Measurements from ENCODE around the gene KCNMA1. TPM values are rescaled to one million over a fixed set of nuclear protein-coding genes. Genes with fewer than 3 reads are reported as not detected.

KCNMA1 gene
- total RNA-seq, 1 experiment from 2014 or later, result 0.49 TPM

- Histone ChIP-seq H3K4me2 (ENCODE audit: low read length) (no peak overlapping the region), H2AFZ (ENCODE audit: low read depth, low read length, poor library complexity, severe bottlenecking) (no peak overlapping the region), H3K27me3 (ENCODE audit: insufficient read depth, low read length) (no peaks in the 10 kb centered on the region), H3K9me3 (ENCODE audit: control insufficient read depth in 1 of 2, insufficient read depth in 1 of 2, low read depth in 1 of 2, low read length in 2 of 2) (no peaks in the 10 kb centered on the region), H3K9ac (ENCODE audit: low read length) (no peak overlapping the region), H3K4me1 (ENCODE audit: control insufficient read depth in 1 of 2, insufficient read depth in 2 of 2, low read length in 2 of 2) (no peaks in the 10 kb centered on the region), H3K9me2 (ENCODE audit: insufficient read depth) (no peaks in the 10 kb centered on the region), H3K4me3 (replicated peaks in 1 of 2; ENCODE audit: low read depth in 1 of 2, low read length in 2 of 2) (no peak overlapping the region), H3K27ac (ENCODE audit: low read depth, low read length) (no peak overlapping the region), H3K79me2 (ENCODE audit: insufficient read depth, low read length) (no peaks in the 10 kb centered on the region), H3K36me3 (ENCODE audit: control insufficient read depth in 1 of 2, insufficient read depth in 2 of 2, low read length in 2 of 2) (no peaks in the 10 kb centered on the region), H4K20me1 (ENCODE audit: insufficient read depth) (no peaks in the 10 kb centered on the region)
- POLR2A ChIA-PET, result no interaction called here
- DNase-seq (ENCODE audit: low read depth, low spot score) (no peak), ATAC-seq (no peak)
- TF ChIP-seq, protein P1, sequence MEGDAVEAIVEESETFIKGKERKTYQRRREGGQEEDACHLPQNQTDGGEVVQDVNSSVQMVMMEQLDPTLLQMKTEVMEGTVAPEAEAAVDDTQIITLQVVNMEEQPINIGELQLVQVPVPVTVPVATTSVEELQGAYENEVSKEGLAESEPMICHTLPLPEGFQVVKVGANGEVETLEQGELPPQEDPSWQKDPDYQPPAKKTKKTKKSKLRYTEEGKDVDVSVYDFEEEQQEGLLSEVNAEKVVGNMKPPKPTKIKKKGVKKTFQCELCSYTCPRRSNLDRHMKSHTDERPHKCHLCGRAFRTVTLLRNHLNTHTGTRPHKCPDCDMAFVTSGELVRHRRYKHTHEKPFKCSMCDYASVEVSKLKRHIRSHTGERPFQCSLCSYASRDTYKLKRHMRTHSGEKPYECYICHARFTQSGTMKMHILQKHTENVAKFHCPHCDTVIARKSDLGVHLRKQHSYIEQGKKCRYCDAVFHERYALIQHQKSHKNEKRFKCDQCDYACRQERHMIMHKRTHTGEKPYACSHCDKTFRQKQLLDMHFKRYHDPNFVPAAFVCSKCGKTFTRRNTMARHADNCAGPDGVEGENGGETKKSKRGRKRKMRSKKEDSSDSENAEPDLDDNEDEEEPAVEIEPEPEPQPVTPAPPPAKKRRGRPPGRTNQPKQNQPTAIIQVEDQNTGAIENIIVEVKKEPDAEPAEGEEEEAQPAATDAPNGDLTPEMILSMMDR (IDR thresholded peaks at IDR 0.05 in 2 of 3, conservative IDR thresholded peaks at IDR 0.05 in 1 of 3; ENCODE audit: borderline replicate concordance in 1 of 3, insufficient read depth in 1 of 3, low read depth in 2 of 3, low read length in 2 of 3), result no peak
- TF ChIP-seq ZFX (IDR thresholded peaks at IDR 0.05), result no peak
- no peak for TF ChIP-seq YY1 (IDR thresholded peaks at IDR 0.05; ENCODE audit: extremely low read depth, insufficient replicate concordance, low read depth, low read length)
- TF ChIP-seq RAD21 (IDR thresholded peaks at IDR 0.05; ENCODE audit: low read depth), result no peak
- RAD21 ChIA-PET (ENCODE audit: low non-redundant PET in 1 of 2, low total read pairs in 2 of 2, uncharacterized antibody in 2 of 2, unreplicated experiment in 2 of 2), result no interaction called here
- intact Hi-C loops (cut with micrococcal nuclease), result no loop called here
- no TSS peak for BruUV-seq (replicated peaks)
- CTCF ChIA-PET, result no interaction called here
Measured at GRCh38 chr10:77485847-77486246, 151.8 kb downstream of the KCNMA1 start.

DNA sequence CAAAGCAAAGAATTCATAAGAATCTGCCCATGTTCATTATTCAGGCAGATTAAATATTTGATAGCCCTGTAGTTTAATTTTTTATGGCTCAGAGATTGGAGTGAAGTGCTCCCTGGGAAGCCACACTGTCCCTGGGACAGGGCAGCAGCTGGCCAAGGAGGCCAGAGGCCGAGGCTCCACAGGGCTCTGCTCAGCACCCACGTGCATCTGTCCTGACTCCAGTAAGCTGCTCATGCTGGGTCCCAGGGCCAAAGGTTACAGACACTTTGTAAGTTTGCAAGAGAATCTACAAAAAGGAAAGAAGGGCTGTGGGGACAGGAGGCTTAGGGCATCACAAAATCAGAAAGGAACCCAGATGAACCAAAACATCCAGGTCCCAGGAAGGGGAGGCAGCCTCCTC lies 155.5 kb downstream of the KCNMA1 start:
- CTCF ChIA-PET, result no interaction called here
- DNase-seq (ENCODE audit: low read depth, low spot score), result no peak
- intact Hi-C loops (cut with micrococcal nuclease), result no loop called here
- no peak for TF ChIP-seq POLR2A (IDR thresholded peaks at IDR 0.05; ENCODE audit: borderline replicate concordance, extremely low read depth, insufficient read depth, insufficient read length)
- TF ChIP-seq ELF1 (IDR thresholded peaks at IDR 0.05; ENCODE audit: borderline replicate concordance, low read depth), result no peak
- no peak for TF ChIP-seq YY1 (IDR thresholded peaks at IDR 0.05; ENCODE audit: extremely low read depth, insufficient replicate concordance, low read depth, low read length)
- TF ChIP-seq POLR2AphosphoS5 (IDR thresholded peaks at IDR 0.05; ENCODE audit: low read depth, low read length), result no peak
- no peak for TF ChIP-seq ZFX (IDR thresholded peaks at IDR 0.05)
- TF ChIP-seq, protein P2, sequence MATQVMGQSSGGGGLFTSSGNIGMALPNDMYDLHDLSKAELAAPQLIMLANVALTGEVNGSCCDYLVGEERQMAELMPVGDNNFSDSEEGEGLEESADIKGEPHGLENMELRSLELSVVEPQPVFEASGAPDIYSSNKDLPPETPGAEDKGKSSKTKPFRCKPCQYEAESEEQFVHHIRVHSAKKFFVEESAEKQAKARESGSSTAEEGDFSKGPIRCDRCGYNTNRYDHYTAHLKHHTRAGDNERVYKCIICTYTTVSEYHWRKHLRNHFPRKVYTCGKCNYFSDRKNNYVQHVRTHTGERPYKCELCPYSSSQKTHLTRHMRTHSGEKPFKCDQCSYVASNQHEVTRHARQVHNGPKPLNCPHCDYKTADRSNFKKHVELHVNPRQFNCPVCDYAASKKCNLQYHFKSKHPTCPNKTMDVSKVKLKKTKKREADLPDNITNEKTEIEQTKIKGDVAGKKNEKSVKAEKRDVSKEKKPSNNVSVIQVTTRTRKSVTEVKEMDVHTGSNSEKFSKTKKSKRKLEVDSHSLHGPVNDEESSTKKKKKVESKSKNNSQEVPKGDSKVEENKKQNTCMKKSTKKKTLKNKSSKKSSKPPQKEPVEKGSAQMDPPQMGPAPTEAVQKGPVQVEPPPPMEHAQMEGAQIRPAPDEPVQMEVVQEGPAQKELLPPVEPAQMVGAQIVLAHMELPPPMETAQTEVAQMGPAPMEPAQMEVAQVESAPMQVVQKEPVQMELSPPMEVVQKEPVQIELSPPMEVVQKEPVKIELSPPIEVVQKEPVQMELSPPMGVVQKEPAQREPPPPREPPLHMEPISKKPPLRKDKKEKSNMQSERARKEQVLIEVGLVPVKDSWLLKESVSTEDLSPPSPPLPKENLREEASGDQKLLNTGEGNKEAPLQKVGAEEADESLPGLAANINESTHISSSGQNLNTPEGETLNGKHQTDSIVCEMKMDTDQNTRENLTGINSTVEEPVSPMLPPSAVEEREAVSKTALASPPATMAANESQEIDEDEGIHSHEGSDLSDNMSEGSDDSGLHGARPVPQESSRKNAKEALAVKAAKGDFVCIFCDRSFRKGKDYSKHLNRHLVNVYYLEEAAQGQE (IDR thresholded peaks at IDR 0.05; ENCODE audit: low read depth), result no peak
- TF ChIP-seq ATF3 (IDR thresholded peaks at IDR 0.05), result no peak
- TF ChIP-seq JUND (IDR thresholded peaks at IDR 0.05), result no peak
- TF ChIP-seq ZBTB33 (IDR thresholded peaks at IDR 0.05; ENCODE audit: extremely low read depth, insufficient replicate concordance, low read length), result no peak
- no peak for TF ChIP-seq TCF7L2 (IDR thresholded peaks at IDR 0.05; ENCODE audit: borderline replicate concordance, extremely low read depth, insufficient read depth, insufficient read length)
- TF ChIP-seq SIN3A (IDR thresholded peaks at IDR 0.05; ENCODE audit: low read depth), result no peak

More for the DNA sequence above, 155.5 kb downstream of the KCNMA1 start:
- no peak for ATAC-seq
- Histone ChIP-seq H3K27ac (ENCODE audit: low read depth, low read length) (no peak overlapping the region), H3K9me3 (ENCODE audit: control insufficient read depth in 1 of 2, insufficient read depth in 1 of 2, low read depth in 1 of 2, low read length in 2 of 2) (no peaks in the 10 kb centered on the region), H3K4me2 (ENCODE audit: low read length) (no peak overlapping the region), H3K79me2 (ENCODE audit: insufficient read depth, low read length) (no peaks in the 10 kb centered on the region), H3K4me1 (ENCODE audit: control insufficient read depth in 1 of 2, insufficient read depth in 2 of 2, low read length in 2 of 2) (0 out of 4 replicates have a peak, but pooled peaks cover 0 to 2% of the 10 kb centered on the region in 2 experiments), H3K9me2 (ENCODE audit: insufficient read depth) (no peaks in the 10 kb centered on the region), H2AFZ (ENCODE audit: low read depth, low read length, poor library complexity, severe bottlenecking) (no peak overlapping the region), H3K36me3 (ENCODE audit: control insufficient read depth in 1 of 2, insufficient read depth in 2 of 2, low read length in 2 of 2) (no peaks in the 10 kb centered on the region), H3K27me3 (ENCODE audit: insufficient read depth, low read length) (no peaks in the 10 kb centered on the region), H3K4me3 (replicated peaks in 1 of 2; ENCODE audit: low read depth in 1 of 2, low read length in 2 of 2) (no peak overlapping the region), H3K9ac (ENCODE audit: low read length) (no peak overlapping the region), H4K20me1 (ENCODE audit: insufficient read depth) (no peaks in the 10 kb centered on the region)
- POLR2A ChIA-PET, result no interaction called here
- no TSS peak for BruUV-seq (replicated peaks)
- RAD21 ChIA-PET (ENCODE audit: low non-redundant PET in 1 of 2, low total read pairs in 2 of 2, uncharacterized antibody in 2 of 2, unreplicated experiment in 2 of 2), result no interaction called here

All from HCT116 (cell line).